GM13976 (cell line): Measurements from ENCODE around the gene IRF6.

Experiments
- DNase-seq: peaks from one replicate; pipeline ENCODE4 v3.0.0; 2012; ENCODE audit warnings: low spot score
- CTCF ChIP-seq: IDR thresholded peaks from 2 replicates; pipeline ENCODE4 v1.5.1; 2012; ENCODE audit warnings: borderline replicate concordance, mild to moderate bottlenecking; ENCODE audit not compliant: insufficient read depth; ENCODE audit errors: extremely low read depth, missing control alignments, control extremely low read depth
- in situ Hi-C: fragments of 300-500 bp; cut with MboI; formaldehyde crosslinking; loops from one replicate; pipeline ENCODE4 v1.12.0; 2022; ENCODE audit warnings: low sequenced_read_pairs, mixed read lengths, inconsistent platforms; ENCODE audit not compliant: unreplicated experiment

IRF6 gene

GRCh38 chr1:209837671-209838070 lies 31.7 kb upstream of the IRF6 start:
- no peak for TF ChIP-seq CTCF
- no peak for DNase-seq
- in situ Hi-C loops: no loop called here

GRCh38 chr1:209835782-209836298 lies 29.9 kb upstream of the IRF6 start:
- TF ChIP-seq CTCF: no peak
- no peak for DNase-seq
- in situ Hi-C loops: no loop called here

GRCh38 chr1:209831615-209832014 lies 25.7 kb upstream of the IRF6 start:
- no peak for TF ChIP-seq CTCF
- in situ Hi-C loops: no loop called here
- DNase-seq: no peak

- in situ Hi-C loops: no loop called here
- TF ChIP-seq CTCF: no peak
- no peak for DNase-seq
Observed at GRCh38 chr1:209830722-209831121, 24.8 kb upstream of the IRF6 start.

GRCh38 chr1:209829716-209830115 lies 23.8 kb upstream of the IRF6 start:
- DNase-seq: no peak
- in situ Hi-C loops: no loop called here
- TF ChIP-seq CTCF: no peak

GRCh38 chr1:209827384-209828262 lies 21.7 kb upstream of the IRF6 start, which contains the start of gene UTP25:
TSS of gene UTP25 (plus strand) at chr1:209827972. CDS start at chr1:209828064, 92 bp downstream.
- peak; percentile 64 for TF ChIP-seq CTCF
- DNase-seq: peak; percentile 88
- in situ Hi-C loops: no loop called here
